CD4-positive, alpha-beta T cell (primary cell): Measurements from ENCODE around the gene ZNF3. TPM values are rescaled to one million over a fixed set of nuclear protein-coding genes. Genes with fewer than 3 reads are reported as not detected.

Experiments
- ATAC-seq: fragments of 200-7000 bp; cut with Tn5 transposase; one replicate; pipeline ENCODE4 v1.10.0; 2022; ENCODE audit warnings: mild to moderate bottlenecking; ENCODE audit not compliant: poor library complexity
- CTCF ChIA-PET: fragments of 350-600 bp; sonication (Branson Sonifier 250); formaldehyde crosslinking; loops from one replicate; lab custom pipeline; 2021; ENCODE audit warnings: antibody characterized with exemption, inconsistent platforms; lab: Charles Lee
- POLR2A ChIA-PET: fragments of 350-600 bp; sonication (Branson Sonifier 250); formaldehyde crosslinking; loops from one replicate; lab custom pipeline; 2021; ENCODE audit warnings: antibody characterized with exemption, inconsistent platforms; lab: Charles Lee
- DNase-seq, 14 experiments: peaks; one replicate each; pipeline ENCODE4 v3.0.0-alpha.2; 2013 to 2020; ENCODE audit warnings: mixed read lengths in 2 of 14
- H3K27ac ChIP-seq, 2 donors: one replicate each; pipeline versions ENCODE4 v1.5.1 to v1.7.0; 2013; ENCODE audit warnings: low read length in 2 of 2, low read depth in 1 of 2, mild to moderate bottlenecking in 1 of 2
- H3K27me3 ChIP-seq, 2 experiments: 1 replicate in 1 of 2; 2 replicates in 1 of 2; pipeline versions ENCODE4 v1.6.1 to v1.7.0; 2013; ENCODE audit warnings: low read length in 2 of 2, control low read depth in 1 of 2, mild to moderate bottlenecking in 1 of 2, moderate library complexity in 1 of 2; ENCODE audit not compliant: insufficient read depth in 2 of 2, control insufficient read depth in 1 of 2
- H3K36me3 ChIP-seq: one replicate; pipeline ENCODE4 v1.6.1; 2013; ENCODE audit warnings: low read length, control low read depth; ENCODE audit not compliant: insufficient read depth
- H3K4me1 ChIP-seq: one replicate; pipeline ENCODE4 v1.6.1; 2013; ENCODE audit warnings: low read length, control low read depth; ENCODE audit not compliant: insufficient read depth
- H3K4me3 ChIP-seq: one replicate; pipeline ENCODE4 v1.5.1; 2013; ENCODE audit warnings: mild to moderate bottlenecking, low read length, moderate library complexity
- H3K9me3 ChIP-seq, 2 experiments: 1 replicate in 1 of 2; 2 replicates in 1 of 2; pipeline versions ENCODE4 v1.6.1 to v1.7.0; 2013; ENCODE audit warnings: low read length in 2 of 2, mild to moderate bottlenecking in 2 of 2, control low read depth in 1 of 2, moderate library complexity in 1 of 2; ENCODE audit not compliant: control insufficient read depth in 1 of 2, insufficient read depth in 1 of 2
- H3K27ac Mint-ChIP-seq: one replicate; pipeline ENCODE4 v1.8.0; 2020; ENCODE audit warnings: mixed read lengths
- H3K27me3 Mint-ChIP-seq: one replicate; pipeline ENCODE4 v1.8.0; 2021; ENCODE audit warnings: mixed read lengths
- H3K36me3 Mint-ChIP-seq: one replicate; pipeline ENCODE4 v1.8.0; 2021; ENCODE audit warnings: low read depth, mixed read lengths
- H3K4me1 Mint-ChIP-seq: one replicate; pipeline ENCODE4 v1.8.0; 2021; ENCODE audit warnings: low read depth, mixed read lengths
- H3K4me3 Mint-ChIP-seq: one replicate; pipeline ENCODE4 v1.8.0; 2020; ENCODE audit warnings: mild to moderate bottlenecking, mixed read lengths
- H3K9me3 Mint-ChIP-seq: one replicate; pipeline ENCODE4 v1.8.0; 2020; ENCODE audit warnings: mixed read lengths
- CTCF ChIP-seq: fragments of 200-600 bp; IDR thresholded peaks from one replicate; pipeline ENCODE4 v1.8.0; 2022; ENCODE audit warnings: antibody characterized with exemption, mild to moderate bottlenecking
- intact Hi-C, 2 experiments: fragments of 100-400 bp; cut with DNase I in 1 of 2; cut with micrococcal nuclease in 1 of 2; formaldehyde crosslinking; loops; one replicate each; pipeline versions ENCODE4 v1.15.1 to v1.9.0; 2023 to 2025; cut with DNase I, micrococcal nuclease
- total RNA-seq, 174 experiments: library from RNA in 2 of 174; stranded (reverse) in 2 of 174; gene quantifications; one replicate each; pipeline ENCODE4 v1.2.3 and lab custom pipeline; 2021 to 2026

Gene ZNF3
- total RNA-seq, 2 experiments from 2014 or later, result 38.3 to 40.3 TPM

DNA sequence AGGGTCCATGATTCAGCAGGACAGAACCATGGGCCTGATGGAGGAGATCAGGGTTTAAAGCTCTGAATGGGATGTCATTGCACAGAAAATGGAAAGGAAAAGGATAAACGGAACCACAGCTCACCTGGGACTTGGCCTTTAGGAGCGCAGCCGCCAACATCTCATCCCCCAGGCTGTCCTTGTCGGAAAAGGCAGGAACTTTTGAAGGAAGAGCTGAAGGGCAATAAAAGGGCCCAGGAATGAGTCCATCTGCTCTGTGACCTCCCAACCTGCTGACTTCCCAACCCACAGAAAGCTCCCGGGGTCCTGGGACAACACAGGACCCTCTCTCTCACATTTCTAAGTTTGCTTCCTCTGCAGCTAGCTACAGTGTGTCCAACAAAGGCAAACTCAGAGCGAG is 6.1 kb downstream of the ZNF3 start:
- Histone ChIP-seq H3K27ac (no peak overlapping the region), H3K4me3 (no peak overlapping the region), H3K27me3 (no peaks in the 10 kb centered on the region), H3K4me1 (peaks cover 13% of the 10 kb centered on the region), H3K36me3 (peaks cover 84% of the 10 kb centered on the region), H3K9me3 (peaks cover 16 to 27% of the 10 kb centered on the region in 2 experiments)
- no peak overlapping the region for H3K27ac Mint-ChIP-seq
- POLR2A ChIA-PET, result no interaction called here
- peaks cover 10% of the 10 kb centered on the region for H3K9me3 Mint-ChIP-seq
- H3K36me3 Mint-ChIP-seq, result peaks cover 88% of the 10 kb centered on the region
- peaks cover 14% of the 10 kb centered on the region for H3K4me1 Mint-ChIP-seq
- no peak for DNase-seq
- H3K27me3 Mint-ChIP-seq, result no peaks in the 10 kb centered on the region
- TF ChIP-seq CTCF, result no peak
- ATAC-seq, result no peak
- H3K4me3 Mint-ChIP-seq, result no peak overlapping the region
- intact Hi-C loops, result no loop called here
- CTCF ChIA-PET, result interaction anchor here (0.8 kb wide), 1 partner anchor 54 kb away, joined by 3 read pairs; no protein-coding TSS in a partner anchor

GRCh38 chr7:100074841-100075240 is 6.7 kb downstream of the ZNF3 start:
- H3K4me1 Mint-ChIP-seq, result peaks cover 9% of the 10 kb centered on the region
- no peak overlapping the region for H3K27ac ChIP-seq
- no peak overlapping the region for H3K4me3 Mint-ChIP-seq
- intact Hi-C loops, result no loop called here
- H3K9me3 Mint-ChIP-seq, result peaks cover 10% of the 10 kb centered on the region
- POLR2A ChIA-PET, result no interaction called here
- ATAC-seq (no peak), DNase-seq (no peak)
- H3K27ac Mint-ChIP-seq, result no peak overlapping the region
- peaks cover 90% of the 10 kb centered on the region for H3K36me3 ChIP-seq
- peaks cover 22 to 31% of the 10 kb centered on the region in 2 experiments for H3K9me3 ChIP-seq
- CTCF ChIA-PET, result no interaction called here
- peaks cover 9% of the 10 kb centered on the region for H3K4me1 ChIP-seq
- no peak for TF ChIP-seq CTCF
- no peak overlapping the region for H3K4me3 ChIP-seq
- H3K27me3 ChIP-seq, result no peaks in the 10 kb centered on the region
- no peaks in the 10 kb centered on the region for H3K27me3 Mint-ChIP-seq
- H3K36me3 Mint-ChIP-seq, result peaks cover 90% of the 10 kb centered on the region

GRCh38 chr7:100072462-100072861 is 9.1 kb downstream of the ZNF3 start:
- no peak for TF ChIP-seq CTCF
- H3K36me3 ChIP-seq, result peaks cover 76% of the 10 kb centered on the region
- Mint-ChIP-seq H3K4me1 (no peaks in the 10 kb centered on the region), H3K27ac (no peak overlapping the region), H3K27me3 (no peaks in the 10 kb centered on the region), H3K9me3 (peaks cover 10% of the 10 kb centered on the region), H3K4me3 (no peak overlapping the region), H3K36me3 (peaks cover 86% of the 10 kb centered on the region)
- no peak overlapping the region for H3K27ac ChIP-seq
- no peaks in the 10 kb centered on the region for H3K27me3 ChIP-seq
- intact Hi-C loops, result no loop called here
- no peaks in the 10 kb centered on the region for H3K4me1 ChIP-seq
- CTCF ChIA-PET, result no interaction called here
- ATAC-seq (no peak), DNase-seq (no peak)
- POLR2A ChIA-PET, result interaction anchor here (0.6 kb wide), 1 partner anchor 164 kb away, joined by 3 read pairs; no protein-coding TSS in a partner anchor
- H3K9me3 ChIP-seq, result peaks cover 31 to 33% of the 10 kb centered on the region in 2 experiments
- no peak overlapping the region for H3K4me3 ChIP-seq
